HG02798 (cell line): ENCODE results near the gene ARL5B.

Experiments
- ATAC-seq: cut with Tn5 transposase; IDR thresholded peaks from one replicate; pipeline ENCODE4 v1.9.1; 2021; ENCODE audit warnings: mild to moderate bottlenecking; ENCODE audit not compliant: unreplicated experiment, poor library complexity

ARL5B gene

DNA sequence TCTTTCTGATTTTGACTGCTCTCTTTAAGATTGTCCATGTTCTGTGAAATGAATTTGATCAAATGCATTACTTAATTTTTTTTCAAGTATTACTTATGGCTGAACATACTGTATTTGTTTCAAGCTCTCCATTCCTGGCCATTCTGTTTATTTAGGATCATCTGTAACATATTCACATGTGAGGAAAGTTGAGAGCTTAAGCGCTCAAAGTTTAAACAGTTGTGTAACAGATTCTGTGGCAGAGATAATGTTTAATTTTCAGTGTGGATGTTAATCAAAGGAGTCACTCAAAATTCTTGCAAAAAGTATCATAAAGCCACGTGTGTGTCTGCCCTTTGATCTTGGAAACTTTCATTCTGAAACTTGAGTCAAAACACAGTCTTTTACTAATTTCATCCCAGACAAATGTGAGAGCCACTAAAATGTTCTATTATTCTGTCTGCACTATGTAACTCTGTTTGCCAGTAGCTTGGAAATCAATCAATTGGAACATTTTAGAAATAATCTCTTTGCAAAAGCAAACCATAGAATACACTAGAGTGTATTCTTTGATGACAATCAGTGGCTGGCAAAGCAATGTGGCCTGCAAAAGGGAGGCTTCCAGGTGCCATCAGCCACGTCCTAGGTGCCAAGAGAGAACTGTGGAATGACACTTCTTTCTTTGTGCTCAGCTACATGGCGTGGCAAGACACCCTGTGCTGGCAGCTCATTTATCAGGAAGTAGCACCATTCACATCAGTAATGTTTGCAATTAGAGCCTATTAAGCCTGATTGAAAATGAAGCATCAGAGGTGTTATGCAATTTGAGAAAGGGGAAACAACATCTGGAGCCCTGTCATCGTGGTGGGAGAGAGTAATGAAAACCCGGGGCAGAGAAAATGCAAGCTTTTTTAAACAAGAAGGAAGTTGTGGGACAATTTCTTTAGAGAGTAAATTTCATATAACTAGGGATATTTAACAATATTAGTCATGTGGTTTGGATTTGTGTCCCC, 40.9 kb downstream of the ARL5B start:
- no peak for ATAC-seq

GRCh38 chr10:18703521-18703920, 44.3 kb downstream of the ARL5B start:
- ATAC-seq: no peak

DNA sequence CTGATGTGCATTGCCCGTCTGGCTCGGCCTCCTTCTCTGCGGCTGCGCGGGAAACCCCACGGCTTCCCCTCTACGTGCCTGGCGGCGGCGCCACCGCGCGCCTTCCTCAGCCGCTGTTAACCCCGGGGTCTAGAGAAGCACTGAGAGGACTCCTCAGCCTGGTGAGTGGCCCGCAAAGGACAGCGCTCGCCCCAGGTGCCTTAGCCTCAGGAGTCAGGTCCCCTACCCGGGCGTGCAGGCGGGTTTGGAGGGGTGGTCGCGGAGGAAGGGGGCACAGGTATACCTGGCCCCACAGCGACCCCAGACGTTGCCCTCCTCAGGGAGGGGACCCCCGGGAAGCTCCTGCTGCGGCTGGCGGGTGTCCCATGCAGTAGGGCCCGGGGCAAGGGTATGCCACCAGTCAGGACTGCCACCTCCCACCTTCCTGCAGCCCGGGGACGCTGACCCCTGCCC, 51.0 kb downstream of the ARL5B start:
- no peak for ATAC-seq

GRCh38 chr10:18713077-18713476, 53.8 kb downstream of the ARL5B start:
- ATAC-seq: no peak

DNA sequence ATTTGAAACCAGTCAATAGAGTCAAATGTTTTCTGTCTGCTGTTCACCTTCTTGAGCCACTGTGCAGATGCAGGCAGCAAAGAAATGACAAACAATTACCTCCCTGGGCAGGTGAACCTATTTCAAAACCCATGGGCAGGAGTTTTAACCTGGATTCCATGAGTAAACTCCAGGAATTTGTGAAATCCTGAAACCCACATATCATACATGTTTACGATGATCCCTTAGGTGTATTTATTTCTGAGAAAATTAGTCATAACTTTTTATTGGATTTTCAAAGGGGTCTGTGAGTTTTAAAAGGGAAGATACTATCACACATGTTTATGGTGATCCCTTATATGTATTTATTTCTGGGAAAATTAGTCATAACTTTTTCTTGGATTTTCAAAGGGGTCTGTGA, 59.8 kb downstream of the ARL5B start:
- no peak for ATAC-seq

- no peak for ATAC-seq
Measured at GRCh38 chr10:18719811-18720210, 60.6 kb downstream of the ARL5B start.

DNA sequence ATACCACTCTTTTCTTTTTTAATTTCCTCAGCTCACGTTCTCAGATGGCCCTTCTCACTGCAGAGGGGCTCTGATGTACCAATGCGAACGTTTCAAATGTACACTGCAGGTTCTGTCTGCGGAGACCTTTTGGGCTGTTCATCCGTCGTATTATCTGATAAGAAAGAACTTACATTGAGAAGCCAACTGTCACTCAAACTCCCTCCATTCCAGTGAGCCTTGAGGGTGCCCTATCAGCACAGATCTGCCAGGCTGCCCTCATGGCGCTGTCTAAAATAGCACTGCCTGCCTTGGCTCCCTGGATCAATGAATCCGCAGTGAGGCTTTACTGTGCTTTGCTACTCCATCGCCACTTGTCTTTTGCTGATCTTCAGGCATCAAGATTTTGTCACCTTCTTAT, 61.8 kb downstream of the ARL5B start:
- no peak for ATAC-seq

- no peak for ATAC-seq
Measured at GRCh38 chr10:18723801-18724200, 64.6 kb downstream of the ARL5B start.
